GM19035 (cell line): ENCODE measurements around the gene STAT3.

ENCODE experiments used
- ATAC-seq: cut with Tn5 transposase; IDR thresholded peaks from one replicate; pipeline ENCODE4 v1.9.1; 2021; ENCODE audit not compliant: unreplicated experiment

The STAT3 gene

DNA sequence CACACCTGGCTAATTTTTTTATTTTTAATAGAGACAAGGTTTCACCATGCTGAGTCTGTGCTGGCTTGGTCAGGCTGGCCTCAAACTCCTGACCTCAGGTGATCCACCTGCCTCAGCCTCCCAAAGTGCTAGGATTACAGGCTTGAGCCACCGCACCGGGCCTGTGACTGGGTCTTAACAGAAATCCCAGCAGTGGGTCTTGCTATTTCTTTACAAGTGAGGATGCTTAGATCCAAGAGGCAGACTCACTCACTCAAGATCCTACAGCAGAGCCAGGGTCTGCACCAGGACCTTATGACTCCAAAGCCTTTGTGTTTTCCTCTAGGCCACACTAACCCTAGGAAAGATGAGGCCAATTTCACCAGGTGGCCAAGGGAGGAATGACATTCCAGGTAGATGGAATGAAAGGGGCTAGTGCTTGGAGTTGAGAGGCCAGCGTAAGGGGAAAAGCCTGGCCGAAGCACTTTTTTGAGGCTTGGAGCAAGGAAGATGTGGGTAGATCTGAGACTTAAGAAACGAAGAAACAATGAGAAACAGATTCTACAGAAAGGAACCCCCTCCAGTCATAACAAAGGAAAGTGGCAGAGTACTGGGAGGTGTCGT lies 105.7 kb downstream of the STAT3 start:
- ATAC-seq, result no peak

DNA sequence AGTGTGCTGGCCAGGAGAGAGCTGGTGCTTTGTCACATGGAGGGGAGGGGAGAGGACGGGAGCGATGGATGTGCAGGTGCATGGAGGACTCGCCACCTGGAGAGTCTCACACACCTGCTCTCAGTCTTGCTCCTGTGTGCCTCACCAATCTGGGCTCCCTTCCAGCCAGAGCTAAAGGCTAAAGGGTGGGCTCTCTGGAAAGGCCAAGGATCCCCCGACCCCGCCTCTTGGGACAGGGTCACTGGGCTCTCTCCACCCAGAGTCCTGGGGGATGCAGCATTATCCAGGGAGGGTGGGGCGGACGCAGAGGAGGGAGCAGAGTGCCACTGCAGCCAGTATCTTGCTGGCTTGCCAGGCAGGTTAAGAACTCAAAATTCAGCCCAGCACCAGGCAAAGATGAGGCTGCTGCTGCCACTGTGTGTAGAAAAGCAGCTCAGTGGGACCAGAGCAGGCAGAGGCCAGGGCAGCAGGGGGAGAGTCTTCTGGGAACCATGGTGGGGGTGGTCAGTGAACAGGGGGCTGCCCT lies 106.6 kb downstream of the STAT3 start:
- no peak for ATAC-seq

DNA sequence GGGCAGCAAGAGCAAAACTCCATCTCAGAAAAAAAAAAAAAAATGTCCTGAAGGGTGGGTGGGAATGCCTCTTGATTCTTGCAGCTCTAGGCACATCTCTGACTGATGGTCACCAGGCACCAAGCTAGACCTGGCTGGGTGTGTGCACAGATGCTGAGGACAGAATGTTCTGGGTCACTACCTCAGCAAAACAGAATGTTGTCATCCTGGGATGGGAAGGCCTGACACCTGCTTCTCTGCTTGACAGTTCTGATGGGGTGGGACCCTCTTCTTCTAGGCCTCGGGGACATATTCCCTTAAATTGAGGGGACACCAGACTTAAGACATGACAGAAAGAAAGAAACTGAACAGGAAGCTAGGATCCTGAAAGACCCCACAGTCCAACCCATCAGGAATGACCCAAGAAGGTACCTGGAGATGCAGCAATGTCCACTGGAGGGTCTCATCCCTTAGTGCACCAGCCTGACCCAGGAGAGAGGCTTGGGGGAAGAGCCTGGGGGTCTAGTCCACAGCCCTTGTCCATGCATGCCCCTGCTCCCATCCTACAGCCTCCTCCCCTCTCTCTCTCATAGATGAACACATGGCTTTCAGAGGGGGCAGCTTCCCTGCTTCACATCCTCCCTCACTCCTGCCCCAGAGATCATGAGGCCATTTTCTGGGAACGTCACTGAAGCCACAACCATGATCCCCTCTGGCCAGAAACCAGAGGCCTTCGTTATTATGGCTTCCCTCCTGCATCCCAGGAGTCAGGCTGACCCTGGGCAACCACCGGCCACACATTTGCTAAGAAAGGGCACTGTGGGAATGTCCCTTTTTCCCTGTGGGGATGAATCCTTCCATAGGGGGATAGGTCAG lies 108.2 kb downstream of the STAT3 start:
- ATAC-seq, result no peak

DNA sequence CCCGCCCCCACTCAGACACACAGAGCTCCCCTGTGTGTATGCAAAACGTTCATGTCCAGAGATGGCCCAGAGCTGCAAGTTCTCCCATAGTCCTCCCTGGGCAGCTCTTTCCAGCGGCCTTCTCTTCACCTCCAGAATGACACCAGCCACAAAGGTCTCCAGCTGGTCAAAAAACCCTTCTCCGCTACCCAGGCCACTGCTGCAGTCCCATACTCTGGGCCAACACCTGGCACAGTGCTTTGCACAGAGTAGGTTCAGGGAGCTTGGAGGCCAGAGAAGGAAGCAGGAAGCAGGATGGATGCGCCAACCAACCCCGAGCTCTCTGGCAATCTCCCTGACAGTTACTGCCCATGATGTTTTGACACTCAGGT lies 110.9 kb downstream of the STAT3 start:
- no peak for ATAC-seq

DNA sequence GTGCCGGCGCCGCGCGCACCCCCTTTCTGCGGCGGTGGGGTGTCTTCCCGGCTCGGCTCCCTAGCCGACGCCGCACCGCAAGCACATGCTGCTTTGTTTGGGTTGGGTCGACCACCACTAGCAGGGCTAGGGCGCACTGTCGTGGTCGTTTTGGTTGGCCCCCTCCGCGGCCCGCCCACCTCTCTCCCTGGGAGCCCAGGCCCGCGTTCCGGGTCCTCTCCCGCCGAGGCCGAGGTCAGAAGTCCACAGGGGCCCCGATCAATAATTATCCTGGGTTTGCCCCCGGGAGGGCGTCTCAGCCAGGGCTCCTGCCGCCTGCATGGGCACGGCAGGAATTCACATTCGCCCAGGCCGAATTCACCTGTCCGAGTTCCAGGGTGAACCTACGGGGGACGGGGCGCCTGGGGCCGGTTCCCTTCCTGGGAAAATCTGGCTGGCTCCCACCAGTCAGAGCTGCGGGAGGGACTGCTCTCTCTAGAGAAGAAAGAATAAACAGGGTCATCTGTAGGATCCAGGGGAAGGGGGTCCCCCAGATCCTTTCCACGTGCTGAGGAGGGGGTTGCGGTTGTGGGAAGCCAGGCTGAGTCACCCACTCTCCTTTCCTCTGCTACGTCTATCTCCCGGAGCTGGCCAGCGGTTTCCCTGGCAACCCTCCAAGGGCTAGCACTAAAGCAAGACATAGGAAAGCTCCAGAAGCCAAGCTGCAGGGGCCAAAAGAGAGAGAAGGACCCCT lies 111.5 kb downstream of the STAT3 start:
- peak; percentile 20 for ATAC-seq

DNA sequence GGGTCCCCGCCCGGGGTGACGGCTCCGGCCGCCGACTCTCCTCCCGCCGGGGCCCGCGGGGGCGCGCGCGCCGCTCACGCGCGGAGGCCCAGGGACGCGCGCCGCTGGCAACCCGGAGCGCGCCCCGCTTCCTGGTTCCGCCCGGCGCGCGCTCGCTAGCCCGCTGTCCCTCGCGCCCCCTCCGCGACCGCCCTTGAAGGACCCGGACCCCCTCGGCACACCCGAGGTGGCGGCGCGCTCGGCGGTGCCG lies 112.0 kb downstream of the STAT3 start, which contains the start of gene STAT5B:
Gene STAT5B, minus strand, starts transcription at position 33 of the 250 bp plus-strand sequence. CDS start 44,264 bp downstream, outside the sequence.
- peak; percentile 62 for ATAC-seq

DNA sequence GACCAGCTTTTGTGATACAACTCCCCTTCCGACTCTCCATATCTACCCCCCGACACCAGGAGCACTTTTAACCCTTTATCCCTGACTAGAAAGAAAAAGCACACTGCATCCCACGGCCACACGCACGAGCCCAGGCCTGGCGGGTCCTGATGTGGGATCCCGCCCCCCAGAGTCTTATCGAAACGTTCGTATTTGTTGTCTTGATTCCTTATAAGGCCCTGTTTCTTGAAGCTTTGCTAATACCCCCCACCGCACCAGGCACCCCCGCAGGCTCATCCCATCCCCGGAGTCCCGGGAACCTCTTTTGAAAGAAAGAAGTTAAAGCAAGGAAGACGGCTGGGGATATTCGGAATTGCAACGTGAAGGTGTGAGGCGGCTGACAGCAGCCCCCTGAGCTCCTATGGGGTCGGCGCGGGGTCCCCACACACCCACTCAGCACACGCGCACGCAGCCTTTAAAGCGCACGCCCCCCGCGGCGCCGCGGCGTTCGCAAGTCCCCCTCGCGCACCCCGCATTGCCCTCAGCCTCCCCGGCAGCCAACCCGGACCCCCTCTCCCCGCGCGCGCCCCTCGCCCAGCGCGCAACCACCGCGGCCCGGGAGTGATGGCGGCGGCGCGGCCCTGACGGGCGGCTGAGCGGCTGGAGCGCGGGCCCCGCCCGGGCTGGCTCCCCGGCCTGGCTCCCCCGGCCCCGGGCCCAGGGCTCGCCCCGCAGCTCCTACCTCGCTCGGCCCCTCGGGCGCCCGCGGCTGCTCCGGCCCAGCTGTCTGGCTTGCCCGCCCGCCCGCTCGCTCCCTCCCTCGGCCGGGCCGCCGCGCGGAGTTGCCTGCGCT lies 112.5 kb downstream of the STAT3 start:
- ATAC-seq, result peak; percentile 40

DNA sequence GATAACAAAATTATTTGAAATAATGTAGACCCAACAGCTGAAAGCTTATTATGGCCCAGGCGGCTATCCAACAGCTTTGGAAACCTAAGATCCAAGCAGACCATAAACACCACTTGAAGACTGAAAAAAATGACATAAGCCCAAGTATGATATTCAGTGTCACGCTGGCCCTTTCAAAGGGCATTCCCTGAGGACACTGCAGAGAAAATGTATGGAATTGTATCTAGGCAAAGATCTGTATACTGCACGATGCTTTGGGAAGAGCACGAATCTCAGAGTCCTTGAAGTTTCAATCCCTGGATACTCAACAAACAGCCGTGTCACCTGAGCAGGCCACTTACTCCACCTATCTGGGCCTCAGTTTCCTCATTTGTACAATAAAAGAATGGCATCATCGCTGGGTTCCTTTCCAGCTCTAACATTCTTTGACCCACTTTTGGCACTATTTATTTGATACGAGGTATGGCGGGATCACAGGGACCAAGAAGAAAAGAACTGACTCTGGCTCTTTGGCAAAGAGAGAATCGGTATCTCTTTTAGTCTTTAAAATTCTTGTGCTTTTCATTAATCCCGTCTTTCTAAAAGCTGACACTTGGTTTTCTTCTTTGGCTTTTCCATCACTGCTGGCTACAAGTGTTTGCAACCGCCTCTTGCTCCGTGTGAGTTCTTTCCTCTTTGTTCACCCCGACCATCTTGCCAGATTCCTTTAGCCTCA lies 113.3 kb downstream of the STAT3 start:
- no peak for ATAC-seq

DNA sequence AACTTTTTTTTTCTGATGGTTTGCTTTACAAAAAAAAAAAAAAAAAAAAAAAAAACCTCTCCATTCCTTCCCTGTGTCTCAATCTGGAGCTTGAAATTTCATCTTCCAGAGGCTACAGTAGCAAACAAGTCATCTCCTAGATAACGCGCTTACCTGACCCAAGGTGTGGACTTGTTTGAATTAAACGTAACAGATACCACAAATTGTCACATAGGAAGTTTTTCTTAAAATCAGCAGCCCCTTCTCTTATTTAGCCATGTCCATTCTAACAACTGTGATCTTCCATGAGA lies 114.0 kb downstream of the STAT3 start:
- no peak for ATAC-seq

DNA sequence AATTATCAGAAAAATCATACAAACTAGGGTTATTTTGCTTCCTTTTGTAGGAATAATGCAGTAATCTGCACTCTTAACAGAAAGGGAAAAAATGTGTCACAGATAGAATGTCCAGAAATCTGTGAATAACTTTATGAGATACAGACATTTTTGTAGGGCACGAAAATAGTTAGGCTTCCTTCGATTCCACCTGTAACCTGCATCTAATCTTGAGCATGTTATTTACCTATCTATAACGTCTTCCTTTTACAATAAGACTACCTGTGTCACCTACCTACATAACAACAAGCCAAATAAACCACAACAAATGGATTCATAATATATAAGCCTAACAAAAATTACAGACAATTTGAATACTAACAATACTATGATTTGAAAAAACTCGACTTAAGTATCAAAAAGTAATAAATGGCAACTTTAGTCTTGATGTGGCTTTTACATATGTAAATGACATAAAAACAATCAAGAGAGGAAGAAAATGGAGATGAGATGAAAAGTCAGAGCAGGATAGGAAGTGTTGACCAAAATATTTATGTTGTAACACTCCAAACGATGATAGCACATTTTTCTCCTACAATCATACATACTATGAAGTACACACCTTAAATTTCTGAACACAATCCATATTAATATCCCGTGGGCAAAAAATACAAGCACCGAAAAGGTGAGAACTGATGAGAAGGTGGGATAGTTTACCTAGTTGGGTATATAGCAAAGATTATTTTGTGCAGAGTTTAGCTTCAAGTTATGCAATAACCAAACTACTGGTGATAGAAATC lies 114.6 kb downstream of the STAT3 start:
- ATAC-seq, result no peak

DNA sequence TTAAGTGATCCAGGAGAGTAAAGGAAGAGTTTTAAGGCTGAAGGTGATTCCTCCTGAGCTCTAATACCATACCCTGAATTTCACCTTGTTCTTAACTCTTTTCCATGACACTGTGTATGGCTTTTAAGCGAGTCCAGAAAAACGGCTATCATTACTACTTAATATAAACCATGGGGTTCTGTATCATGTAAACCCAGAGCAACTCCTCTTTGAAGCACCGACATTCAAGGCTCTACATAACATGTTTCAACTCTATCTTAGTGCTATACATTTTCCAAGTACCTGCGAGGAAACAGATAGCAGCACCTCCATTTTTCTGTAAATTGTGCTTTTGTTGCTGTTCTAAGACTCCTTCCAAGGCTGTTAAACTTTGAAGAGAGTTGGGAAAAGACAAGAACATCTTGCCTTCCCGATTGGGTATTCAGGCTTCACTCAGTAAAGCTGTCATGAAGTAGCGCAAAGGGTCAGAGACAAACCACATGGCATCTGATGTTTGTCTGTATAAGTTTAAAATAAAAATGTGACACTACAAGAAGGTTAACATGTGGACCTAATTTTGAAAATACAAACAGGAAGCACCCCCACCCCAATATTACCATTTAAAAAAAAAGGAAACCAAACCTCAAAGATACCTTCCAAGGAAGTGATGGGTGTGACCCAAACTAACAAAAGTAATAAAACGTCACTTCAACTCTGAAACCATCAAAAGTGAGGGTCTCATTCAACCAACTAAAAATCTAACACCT lies 115.9 kb downstream of the STAT3 start:
- ATAC-seq, result no peak

DNA sequence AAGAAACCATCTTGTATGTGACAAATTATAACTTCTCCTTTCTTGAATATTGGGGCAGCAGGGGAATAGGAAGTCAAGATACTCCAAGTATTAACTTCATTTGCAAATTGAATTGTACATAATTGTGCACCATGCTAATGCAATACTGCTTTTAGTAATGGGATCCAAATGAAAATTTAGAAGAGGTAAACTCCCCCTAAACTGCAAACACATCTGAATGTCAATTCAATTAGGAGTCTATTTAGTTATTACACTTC lies 116.5 kb downstream of the STAT3 start:
- no peak for ATAC-seq

DNA sequence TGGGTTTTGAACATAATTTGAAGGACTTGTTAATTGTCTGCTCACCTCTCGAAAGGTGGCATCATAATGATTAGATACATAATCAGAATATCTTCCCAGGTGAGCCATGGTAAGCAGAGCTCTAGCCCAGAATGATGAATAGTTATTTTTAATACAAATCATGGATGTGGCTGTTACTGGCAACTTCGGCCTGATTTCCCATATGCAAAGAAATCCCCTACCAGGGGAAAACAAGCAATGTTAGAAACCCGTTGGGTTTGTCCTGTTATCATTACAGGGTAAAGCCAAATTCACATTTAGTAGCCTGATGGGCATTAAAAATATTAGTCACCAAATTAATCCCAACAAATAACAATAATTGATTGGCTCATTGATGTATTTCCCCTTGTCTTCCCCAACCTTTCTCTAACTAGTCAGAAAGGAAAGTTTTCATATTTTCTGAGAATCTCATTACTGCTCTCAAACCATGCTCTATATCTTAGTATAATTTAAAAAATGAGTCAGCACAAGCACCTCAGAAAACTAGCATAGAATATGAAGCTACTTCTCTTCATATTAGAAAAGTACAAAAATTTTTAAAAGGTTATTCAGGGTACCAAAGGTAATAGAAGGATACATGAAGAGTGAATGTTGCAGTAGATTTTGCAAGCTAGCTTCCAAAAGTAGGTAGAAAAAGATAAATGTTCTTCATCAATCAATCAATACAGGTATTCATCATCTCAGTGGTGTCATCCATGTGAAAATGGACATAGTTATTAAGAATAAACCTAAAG lies 117.0 kb downstream of the STAT3 start:
- no peak for ATAC-seq

DNA sequence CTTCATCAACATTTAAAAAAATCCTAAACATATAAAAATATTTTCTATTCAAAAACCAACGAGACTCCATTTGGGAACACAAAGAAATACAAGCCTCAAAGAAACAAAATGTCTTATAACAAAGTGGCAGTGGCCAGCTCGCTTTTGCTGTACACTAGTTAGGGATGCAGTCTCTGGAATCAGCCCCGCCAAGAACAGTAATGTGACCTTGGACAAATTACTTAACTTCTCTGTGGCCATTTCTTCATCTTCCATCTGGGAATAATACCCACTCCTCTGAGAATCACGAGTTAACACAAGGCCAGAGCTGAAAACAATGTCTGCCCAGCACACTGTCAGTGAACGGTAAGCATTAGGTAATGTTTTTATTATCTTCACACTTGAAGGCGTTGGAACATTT lies 117.6 kb downstream of the STAT3 start:
- ATAC-seq, result no peak

DNA sequence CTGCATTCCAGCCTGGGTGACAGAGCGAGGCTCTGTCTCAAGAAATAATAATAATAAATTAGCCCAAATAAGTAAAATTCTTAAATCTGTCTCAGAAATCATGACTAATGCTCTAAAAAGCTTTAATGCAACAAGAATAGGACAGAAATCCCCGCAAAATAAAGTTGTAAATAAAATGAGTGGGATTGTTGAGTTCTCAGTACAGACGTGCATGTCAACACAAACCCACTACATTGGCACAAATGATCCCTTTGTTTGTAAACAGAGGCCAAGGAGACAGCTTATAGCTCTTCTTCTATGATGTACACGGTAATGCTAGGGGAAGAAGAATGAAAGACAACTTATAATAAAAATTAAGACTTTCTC lies 118.1 kb downstream of the STAT3 start:
- ATAC-seq, result no peak

DNA sequence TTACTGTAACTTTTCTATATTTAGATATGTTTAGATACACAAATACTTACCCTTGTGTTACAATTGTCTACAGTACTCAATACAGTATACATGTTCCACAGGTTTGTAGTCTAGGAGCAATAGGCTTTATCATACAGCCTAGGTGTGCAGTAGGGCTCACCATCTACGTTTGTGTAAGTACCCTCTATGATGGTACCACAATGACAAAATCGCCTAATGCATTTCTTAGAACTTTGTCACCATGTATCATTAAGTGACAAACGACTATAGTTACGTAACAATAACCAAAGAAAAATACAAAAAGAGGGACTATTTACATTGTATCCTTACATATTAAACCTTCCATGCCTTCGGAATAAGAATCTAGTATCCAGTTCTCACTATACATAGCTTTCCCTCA lies 120.0 kb downstream of the STAT3 start:
- no peak for ATAC-seq

DNA sequence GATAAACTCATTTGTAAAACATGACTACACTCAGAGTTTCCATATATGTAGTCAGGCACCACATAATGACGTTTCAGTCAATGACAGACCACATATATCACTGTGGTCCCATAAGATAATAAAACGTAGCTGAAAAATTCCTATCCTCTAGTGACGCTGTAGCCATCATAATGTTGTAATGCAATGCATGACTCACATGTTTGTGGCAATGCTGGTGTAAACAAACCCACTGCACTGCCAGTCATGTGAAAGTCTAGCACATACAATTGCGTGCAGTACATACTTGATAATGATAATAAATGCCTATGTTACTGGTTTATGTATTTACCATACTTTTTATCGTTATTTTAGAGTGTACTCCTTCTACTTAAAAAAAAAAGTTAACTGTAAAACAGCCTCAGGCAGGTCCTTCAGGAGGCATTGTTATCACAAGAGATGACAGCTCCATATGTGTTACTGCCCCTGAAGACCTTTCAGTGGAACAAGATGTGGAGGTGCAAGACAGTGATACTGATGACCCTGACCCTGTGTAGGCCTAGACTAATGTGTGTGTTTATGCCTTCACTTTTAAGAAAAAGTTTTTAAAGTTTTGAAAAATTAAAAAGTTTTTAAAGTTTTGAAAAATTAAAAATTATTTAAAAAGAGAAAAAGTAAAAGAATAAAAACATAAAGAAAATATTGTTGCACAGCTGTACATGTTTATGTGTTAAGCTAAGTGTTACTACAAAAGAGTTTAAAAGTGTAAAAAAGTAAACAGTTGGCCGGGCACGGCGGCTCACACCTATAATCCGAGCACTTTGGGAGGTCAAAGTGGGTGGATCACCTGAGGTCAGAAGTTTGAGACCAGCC lies 121.1 kb downstream of the STAT3 start:
- no peak for ATAC-seq

DNA sequence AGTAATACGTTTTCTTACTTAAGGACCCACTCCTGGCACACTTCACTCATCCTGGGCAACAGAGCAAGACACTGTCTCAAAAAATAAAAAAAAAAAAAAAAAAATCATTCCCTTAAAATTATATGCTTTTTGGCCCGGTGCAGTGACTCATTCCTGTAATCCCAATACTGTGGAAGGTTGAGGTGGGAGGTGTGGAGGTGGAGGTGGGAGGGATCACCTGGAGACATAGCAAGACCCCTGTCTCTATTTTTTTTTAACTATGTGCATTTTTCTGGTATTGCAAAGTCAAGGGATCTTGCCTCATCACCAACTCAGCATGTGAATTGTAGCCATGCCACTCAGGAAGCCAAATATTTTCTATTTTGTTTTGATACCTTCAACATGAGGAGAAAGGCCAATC lies 121.8 kb downstream of the STAT3 start:
- no peak for ATAC-seq
